Esophagus muscularis mucosa (tissue), 4 donors: ENCODE results near the gene FAM131C. TPM values are rescaled to one million over a fixed set of nuclear protein-coding genes. Genes with fewer than 3 reads are reported as not detected.
"Not testable (repeated sequence)": the region's sequence is repeated elsewhere in the genome, so short reads cannot be mapped to it uniquely, and the experiment has no call there.

Source experiments
- DNase-seq: peaks from one replicate; pipeline ENCODE4 v3.0.0-alpha.2; 2017; ENCODE audit errors: extremely low spot score
- H3K27ac ChIP-seq, 4 donors: fragments of 200-600 bp; sonication (generic); replicated peaks in 1 of 4; 1 replicate in 3 of 4; 2 replicates in 1 of 4; pipeline ENCODE4 v1.5.1; 2016 to 2019; ENCODE audit warnings: mild to moderate bottlenecking in 1 of 4
- H3K27me3 ChIP-seq, 4 donors: fragments of 200-600 bp; sonication (generic); one replicate each; pipeline versions ENCODE4 v1.5.1 to v1.6.0; 2016 to 2019
- H3K36me3 ChIP-seq, 4 donors: fragments of 200-600 bp; sonication (generic); one replicate each; pipeline ENCODE4 v1.5.1; 2016 to 2019
- H3K4me1 ChIP-seq, 4 donors: fragments of 200-600 bp; sonication (generic); one replicate each; pipeline ENCODE4 v1.5.1; 2016 to 2019
- H3K4me3 ChIP-seq, 4 donors: fragments of 200-600 bp; sonication (generic); 1 replicate in 2 of 4; 2 replicates in 2 of 4; pipeline ENCODE4 v1.5.1; 2016 to 2019; ENCODE audit warnings: mild to moderate bottlenecking in 4 of 4, moderate library complexity in 1 of 4
- H3K9me3 ChIP-seq, 4 donors: fragments of 200-600 bp; sonication (generic); 1 replicate in 3 of 4; 2 replicates in 1 of 4; pipeline ENCODE4 v1.5.1; 2016 to 2019
- CTCF ChIP-seq, 3 experiments: fragments of 200-600 bp in 2 of 3; fragments of 450-650 bp in 1 of 3; sonication (generic) in 2 of 3; IDR thresholded peaks; one replicate each; pipeline ENCODE4 v1.5.1; 2017 to 2019; ENCODE audit warnings: antibody characterized with exemption in 3 of 3, mild to moderate bottlenecking in 2 of 3, moderate library complexity in 1 of 3
- EP300 ChIP-seq: sonication (generic); formaldehyde crosslinking; IDR thresholded peaks from one replicate; pipeline ENCODE4 v1.6.1; 2017; ENCODE audit warnings: antibody characterized with exemption
- POLR2A ChIP-seq: fragments of 450-650 bp; IDR thresholded peaks from one replicate; pipeline ENCODE4 v1.6.1; 2017; ENCODE audit warnings: antibody characterized with exemption, moderate library complexity, mild to moderate bottlenecking, low read depth
- POLR2AphosphoS5 ChIP-seq, 2 donors: sonication (generic); formaldehyde crosslinking; IDR thresholded peaks; one replicate each; pipeline ENCODE4 v1.6.1; 2017; ENCODE audit warnings: antibody characterized with exemption in 2 of 2
- whole genome bisulfite sequencing: methylation state at CpG from one replicate; pipeline ENCODE4 v1.1.5; 2018; 5-methylcytosine and 5-hydroxymethylcytosine counted together
- intact Hi-C: fragments of 100-400 bp; cut with DNase I; formaldehyde crosslinking; loops from one replicate; pipeline ENCODE4 v1.15.1; 2023
- total RNA-seq, 4 donors: library from RNA; depleted of rRNA; stranded (reverse); fragments of >200 nt; gene quantifications; one replicate each; pipeline versions ENCODE4 v1.1.0 to v1.2.1, GENCODE V29; 2016

FAM131C gene
- total RNA-seq, 4 donors from 2014 or later: 0.33 to 0.39 TPM; not detected in 2

- 100% methylated on average over 1 of the region's 3 CpGs for WGBS
- Histone ChIP-seq H3K27me3 (no peaks in the 10 kb centered on the region), H3K4me3 (no peak overlapping the region), H3K36me3 (no peaks in the 10 kb centered on the region), H3K27ac (no peak overlapping the region), H3K4me1 (peaks cover 0 to 13% (median 4%) of the 10 kb centered on the region in 4 donors), H3K9me3 (no peaks in the 10 kb centered on the region)
- intact Hi-C loops: no loop called here
- DNase-seq: no peak
- TF ChIP-seq EP300: no peak
- no peak for TF ChIP-seq POLR2A
- TF ChIP-seq CTCF (IDR thresholded peaks at IDR 0.05): no peak
- TF ChIP-seq POLR2AphosphoS5 (IDR thresholded peaks at IDR 0.05): no peak
Observed at GRCh38 chr1:16061266-16061665, 12.2 kb downstream of the FAM131C start.

- DNase-seq, H3K4me3 ChIP-seq, H3K27ac ChIP-seq, H3K9me3 ChIP-seq, H3K36me3 ChIP-seq, H3K27me3 ChIP-seq: not testable (repeated sequence)
- peaks cover 0 to 10% (median 4%) of the 10 kb centered on the region in 4 donors for H3K4me1 ChIP-seq
- intact Hi-C loops: loop anchor here (1.0 kb wide), 2 partner anchors 8 to 20 kb away; no protein-coding TSS in a partner anchor
- WGBS: 83% methylated on average over 1 of the region's 20 CpGs
Observed at GRCh38 chr1:16058394-16059120, 14.9 kb downstream of the FAM131C start.

- not testable (repeated sequence) for H3K27ac ChIP-seq, H3K4me3 ChIP-seq, H3K9me3 ChIP-seq, H3K36me3 ChIP-seq, DNase-seq, H3K27me3 ChIP-seq
- intact Hi-C loops: loop anchor here (2.0 kb wide), 1 partner anchor 49 kb away; no protein-coding TSS in a partner anchor
- 79% methylated on average over 3 of the region's 7 CpGs for WGBS
- peaks cover 0 to 10% (median 4%) of the 10 kb centered on the region in 4 donors for H3K4me1 ChIP-seq
Observed at GRCh38 chr1:16057314-16057915, 16.0 kb downstream of the FAM131C start.

- intact Hi-C loops: loop anchor here (2.0 kb wide), 1 partner anchor 48 kb away; no protein-coding TSS in a partner anchor
- peaks cover 0 to 10% (median 4%) of the 10 kb centered on the region in 4 donors for H3K4me1 ChIP-seq
- WGBS: 46% methylated on average over 2 of the region's 4 CpGs
- not testable (repeated sequence) for H3K36me3 ChIP-seq, H3K9me3 ChIP-seq, H3K27me3 ChIP-seq, H3K27ac ChIP-seq, H3K4me3 ChIP-seq, DNase-seq
Observed at GRCh38 chr1:16056521-16056912, 16.9 kb downstream of the FAM131C start.

GRCh38 chr1:16055613-16056520 is 17.6 kb downstream of the FAM131C start:
- Histone ChIP-seq H3K36me3 (no peaks in the 10 kb centered on the region), H3K9me3 (no peaks in the 10 kb centered on the region), H3K27ac (no peak overlapping the region), H3K4me3 (no peak overlapping the region), H3K27me3 (no peaks in the 10 kb centered on the region), H3K4me1 (peaks cover 0 to 10% (median 4%) of the 10 kb centered on the region in 4 donors)
- DNase-seq: peak; percentile 95
- peak; percentile 85 to 98 (median 92) for TF ChIP-seq CTCF (IDR thresholded peaks at IDR 0.05)
- TF ChIP-seq EP300: no peak
- WGBS: 43% methylated on average over 17 of the region's 18 CpGs
- intact Hi-C loops: loop anchor here (2.0 kb wide), 1 partner anchor 47 kb away; no protein-coding TSS in a partner anchor
